ENCODE results near the gene LPAR1. TPM values are rescaled to one million over a fixed set of nuclear protein-coding genes. Genes with fewer than 3 reads are reported as not detected.

LPAR1 gene
- polyA plus RNA-seq, 3 donors from 2014 or later = 0.59 to 0.84 TPM; not detected in 1

GRCh38 chr9:111005746-111006470, 32.4 kb downstream of the LPAR1 start:
- Mint-ChIP-seq H3K27ac (no peak overlapping the region), H3K36me3 (peaks cover 0 to 3% (median 3%) of the 10 kb centered on the region in 3 donors), H3K27me3 (ENCODE audit: low read depth in 3 of 3) (peaks cover 0 to 2% (median 0%) of the 10 kb centered on the region in 3 donors), H3K4me3 (no peak overlapping the region), H3K4me1 (no peaks in the 10 kb centered on the region), H3K9me3 (peaks cover 0 to 15% (median 6%) of the 10 kb centered on the region in 6 donors)
- DNase-seq = no peak

GRCh38 chr9:111004936-111005335, 33.3 kb downstream of the LPAR1 start:
- no peaks in the 10 kb centered on the region for H3K4me1 Mint-ChIP-seq

GRCh38 chr9:111003182-111003581, 35.1 kb downstream of the LPAR1 start:
- Mint-ChIP-seq H3K9me3 (peaks cover 0 to 18% (median 6%) of the 10 kb centered on the region in 6 donors), H3K36me3 (peaks cover 0 to 3% (median 2%) of the 10 kb centered on the region in 3 donors), H3K27ac (no peak overlapping the region), H3K4me3 (no peak overlapping the region), H3K27me3 (ENCODE audit: low read depth in 3 of 3) (no peaks in the 10 kb centered on the region), H3K4me1 (no peaks in the 10 kb centered on the region)
- no peak for DNase-seq

More at GRCh38 chr9:111004936-111005335, 33.3 kb downstream of the LPAR1 start:
- peaks cover 0 to 3% (median 3%) of the 10 kb centered on the region in 3 donors for H3K36me3 Mint-ChIP-seq
- DNase-seq = no peak
- H3K9me3 Mint-ChIP-seq = peaks cover 0 to 15% (median 6%) of the 10 kb centered on the region in 6 donors
- H3K27ac Mint-ChIP-seq = no peak overlapping the region
- H3K27me3 Mint-ChIP-seq (ENCODE audit: low read depth in 3 of 3) = no peaks in the 10 kb centered on the region
- no peak overlapping the region for H3K4me3 Mint-ChIP-seq

- H3K27me3 Mint-ChIP-seq (ENCODE audit: low read depth in 3 of 3) = no peaks in the 10 kb centered on the region
- peaks cover 0 to 20% (median 6%) of the 10 kb centered on the region in 6 donors for H3K9me3 Mint-ChIP-seq
- no peak for DNase-seq
- no peak overlapping the region for H3K27ac Mint-ChIP-seq
- H3K4me1 Mint-ChIP-seq = no peaks in the 10 kb centered on the region
- H3K36me3 Mint-ChIP-seq = peaks cover 0 to 3% (median 0%) of the 10 kb centered on the region in 3 donors
- H3K4me3 Mint-ChIP-seq = no peak overlapping the region
These were observed 36.7 kb downstream of the LPAR1 start for GRCh38 chr9:111001526-111001925.

GRCh38 chr9:111000202-111000601, 38.1 kb downstream of the LPAR1 start:
- peaks cover 0 to 15% (median 5%) of the 10 kb centered on the region in 6 donors for H3K9me3 Mint-ChIP-seq
- no peak overlapping the region for H3K27ac Mint-ChIP-seq
- H3K27me3 Mint-ChIP-seq (ENCODE audit: low read depth in 3 of 3) = no peaks in the 10 kb centered on the region
- H3K4me3 Mint-ChIP-seq = no peak overlapping the region
- no peak for DNase-seq
- no peaks in the 10 kb centered on the region for H3K36me3 Mint-ChIP-seq
- H3K4me1 Mint-ChIP-seq = peaks cover 0 to 10% of the 10 kb centered on the region in 2 donors

- no peak for DNase-seq
- H3K27me3 Mint-ChIP-seq (ENCODE audit: low read depth in 3 of 3) = no peaks in the 10 kb centered on the region
- no peaks in the 10 kb centered on the region for H3K36me3 Mint-ChIP-seq
- H3K4me1 Mint-ChIP-seq = peaks cover 0 to 13% of the 10 kb centered on the region in 2 donors
- H3K27ac Mint-ChIP-seq = no peak overlapping the region
- peaks cover 0 to 12% (median 2%) of the 10 kb centered on the region in 6 donors for H3K9me3 Mint-ChIP-seq
- H3K4me3 Mint-ChIP-seq = no peak overlapping the region
These were observed 38.9 kb downstream of the LPAR1 start for GRCh38 chr9:110999379-110999778.

GRCh38 chr9:110997847-110998246, 40.4 kb downstream of the LPAR1 start:
- Mint-ChIP-seq H3K27me3 (ENCODE audit: low read depth in 3 of 3) (no peaks in the 10 kb centered on the region), H3K9me3 (peaks cover 0 to 6% (median 0%) of the 10 kb centered on the region in 6 donors), H3K4me1 (peaks cover 0 to 13% of the 10 kb centered on the region in 2 donors), H3K4me3 (no peak overlapping the region), H3K36me3 (no peaks in the 10 kb centered on the region), H3K27ac (no peak overlapping the region)
- DNase-seq = no peak

GRCh38 chr9:110996436-110997220, 41.6 kb downstream of the LPAR1 start:
- Mint-ChIP-seq H3K4me1 (peaks cover 0 to 13% of the 10 kb centered on the region in 2 donors), H3K4me3 (no peak overlapping the region), H3K36me3 (no peaks in the 10 kb centered on the region), H3K27ac (no peak overlapping the region), H3K27me3 (ENCODE audit: low read depth in 3 of 3) (no peaks in the 10 kb centered on the region), H3K9me3 (peaks cover 0 to 9% (median 0%) of the 10 kb centered on the region in 6 donors)
- DNase-seq = no peak

- Mint-ChIP-seq H3K9me3 (peaks cover 0 to 9% (median 0%) of the 10 kb centered on the region in 6 donors), H3K27me3 (ENCODE audit: low read depth in 3 of 3) (no peaks in the 10 kb centered on the region), H3K36me3 (no peaks in the 10 kb centered on the region), H3K4me3 (no peak overlapping the region), H3K27ac (no peak overlapping the region), H3K4me1 (peaks cover 0 to 13% of the 10 kb centered on the region in 2 donors)
- DNase-seq = no peak
These were observed 42.6 kb downstream of the LPAR1 start for GRCh38 chr9:110995420-110996340.

GRCh38 chr9:110994771-110995241, 43.5 kb downstream of the LPAR1 start:
- DNase-seq = no peak
- Mint-ChIP-seq H3K27me3 (ENCODE audit: low read depth in 3 of 3) (no peaks in the 10 kb centered on the region), H3K9me3 (peaks cover 0 to 10% (median 0%) of the 10 kb centered on the region in 6 donors), H3K4me3 (no peak overlapping the region), H3K27ac (no peak overlapping the region), H3K4me1 (peaks cover 0 to 13% of the 10 kb centered on the region in 2 donors), H3K36me3 (no peaks in the 10 kb centered on the region)

GRCh38 chr9:110990481-110990880, 47.8 kb downstream of the LPAR1 start:
- Mint-ChIP-seq H3K4me1 (peaks cover 0 to 7% of the 10 kb centered on the region in 2 donors), H3K9me3 (peaks cover 0 to 6% (median 0%) of the 10 kb centered on the region in 6 donors), H3K27me3 (ENCODE audit: low read depth in 3 of 3) (no peaks in the 10 kb centered on the region), H3K4me3 (no peak overlapping the region), H3K27ac (no peak overlapping the region), H3K36me3 (no peaks in the 10 kb centered on the region)
- no peak for DNase-seq

- no peaks in the 10 kb centered on the region for H3K4me1 Mint-ChIP-seq
- H3K27ac Mint-ChIP-seq = no peak overlapping the region
- no peak for DNase-seq
- H3K27me3 Mint-ChIP-seq (ENCODE audit: low read depth in 3 of 3) = no peaks in the 10 kb centered on the region
- peaks cover 0 to 6% (median 0%) of the 10 kb centered on the region in 6 donors for H3K9me3 Mint-ChIP-seq
- H3K36me3 Mint-ChIP-seq = no peaks in the 10 kb centered on the region
- no peak overlapping the region for H3K4me3 Mint-ChIP-seq
These were observed 51.7 kb downstream of the LPAR1 start for GRCh38 chr9:110986529-110986928.

- no peak for DNase-seq
- Mint-ChIP-seq H3K27ac (no peak overlapping the region), H3K4me3 (no peak overlapping the region), H3K4me1 (no peaks in the 10 kb centered on the region), H3K36me3 (no peaks in the 10 kb centered on the region), H3K27me3 (ENCODE audit: low read depth in 3 of 3) (no peaks in the 10 kb centered on the region), H3K9me3 (peaks cover 0 to 4% (median 0%) of the 10 kb centered on the region in 6 donors)
These were observed 53.3 kb downstream of the LPAR1 start for GRCh38 chr9:110984890-110985437.
